HG03378 (cell line): ENCODE data around the gene OLFML2B.

Experiments used
- ATAC-seq: cut with Tn5 transposase; IDR thresholded peaks from one replicate; pipeline ENCODE4 v1.9.1; 2021; ENCODE audit warnings: mild to moderate bottlenecking, moderate library complexity; ENCODE audit not compliant: unreplicated experiment

OLFML2B gene

DNA sequence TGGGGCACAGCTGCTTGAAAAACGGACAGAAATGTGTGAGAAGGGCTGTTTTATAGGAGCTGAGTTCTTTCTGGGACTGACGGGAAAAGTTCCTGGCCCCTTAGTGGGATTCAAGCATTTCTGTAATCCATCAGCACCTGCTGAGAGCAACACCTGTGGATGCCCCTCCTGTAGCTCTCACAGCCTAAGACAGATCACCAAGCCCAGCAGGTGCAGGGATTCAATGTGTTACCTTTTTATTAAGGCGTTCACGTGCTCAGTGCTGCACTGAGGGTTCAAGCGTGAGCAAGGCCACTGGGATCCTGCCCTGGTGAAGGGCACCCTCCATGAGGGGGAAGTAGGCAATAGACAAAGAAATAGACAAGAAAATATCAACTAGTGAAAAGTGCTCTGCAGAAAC, 14.9 kb downstream of the OLFML2B start:
- no peak for ATAC-seq

DNA sequence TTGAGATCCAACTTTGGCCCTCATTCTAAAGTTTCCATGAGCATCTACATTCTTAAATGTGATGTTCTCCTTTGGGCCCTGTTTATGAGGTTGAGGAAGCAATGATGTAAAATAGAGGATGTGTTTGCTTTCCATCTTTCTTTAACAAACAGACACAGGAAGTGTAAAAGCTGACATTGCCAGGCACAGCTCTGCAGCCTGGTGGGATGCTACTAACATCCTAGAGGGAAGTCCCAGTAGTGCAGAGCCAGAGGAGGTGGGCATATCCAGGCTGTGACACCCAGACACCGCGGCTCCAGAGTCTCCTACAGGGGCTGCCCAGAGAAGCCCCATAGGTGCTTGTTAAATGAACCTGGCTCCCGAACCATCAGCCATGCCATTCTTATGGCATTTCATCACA, 16.2 kb downstream of the OLFML2B start:
- ATAC-seq, result no peak

DNA sequence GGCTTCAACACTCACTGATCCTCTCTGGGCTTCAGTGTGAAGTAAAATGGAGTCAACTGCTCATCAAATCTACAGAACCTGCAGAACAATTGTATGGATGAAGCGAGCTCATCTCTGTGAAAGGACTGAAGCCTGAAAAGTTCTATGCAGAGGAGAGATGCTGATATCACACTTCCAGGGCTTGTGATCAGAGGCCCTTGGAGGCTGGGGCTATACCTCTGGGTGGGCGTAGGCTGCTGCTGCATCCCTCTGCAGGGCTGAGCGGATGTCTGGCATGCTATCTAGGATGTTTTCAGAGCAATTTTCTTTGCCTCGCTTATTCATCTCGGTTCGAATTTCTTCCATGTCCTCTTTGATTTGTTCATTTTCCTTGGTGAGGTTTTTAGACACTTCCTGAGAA, 17.6 kb downstream of the OLFML2B start:
- no peak for ATAC-seq

DNA sequence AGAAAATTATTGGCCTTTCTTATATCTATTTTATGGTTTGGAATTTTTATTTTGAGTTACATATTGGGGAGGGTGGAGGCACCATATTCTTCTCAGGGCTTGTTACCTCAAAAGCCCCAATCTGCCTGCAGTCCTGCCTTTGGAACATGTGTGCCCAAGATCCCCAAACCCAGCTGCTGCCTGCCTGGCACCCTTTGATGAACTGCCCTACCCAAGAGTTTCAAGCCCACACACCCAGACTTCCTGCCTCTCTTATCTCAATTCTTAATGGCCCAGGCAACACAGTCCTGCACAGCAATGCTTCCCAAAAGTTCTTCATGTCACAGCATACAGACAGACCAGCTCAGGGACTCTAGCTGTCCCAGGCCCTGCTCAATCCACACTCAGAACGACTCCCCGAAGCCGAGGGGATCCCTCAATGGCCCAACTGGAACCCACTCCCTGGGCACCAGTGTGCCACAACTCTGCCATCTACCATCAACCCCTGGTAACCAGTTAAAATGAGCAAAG, 19.2 kb downstream of the OLFML2B start:
- ATAC-seq, result no peak

DNA sequence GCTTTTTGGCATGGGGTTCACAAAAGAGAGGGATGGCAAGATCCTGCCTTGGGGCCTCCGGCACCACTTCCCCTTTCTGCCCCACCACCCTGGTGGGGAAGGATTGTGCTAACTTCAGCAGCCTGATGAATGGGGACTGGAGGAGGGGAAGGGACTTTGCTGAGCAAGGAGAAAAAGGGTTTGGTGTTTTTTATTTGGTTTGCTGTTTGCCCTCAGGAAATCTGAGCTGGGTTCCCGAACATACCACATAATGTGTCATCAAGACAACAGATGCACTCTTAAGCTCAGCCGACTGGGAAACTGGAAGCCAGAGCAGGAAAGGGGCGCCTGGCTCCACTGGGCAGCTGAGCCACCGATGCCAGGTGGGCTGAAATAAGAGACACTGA, 19.8 kb downstream of the OLFML2B start:
- ATAC-seq, result no peak

DNA sequence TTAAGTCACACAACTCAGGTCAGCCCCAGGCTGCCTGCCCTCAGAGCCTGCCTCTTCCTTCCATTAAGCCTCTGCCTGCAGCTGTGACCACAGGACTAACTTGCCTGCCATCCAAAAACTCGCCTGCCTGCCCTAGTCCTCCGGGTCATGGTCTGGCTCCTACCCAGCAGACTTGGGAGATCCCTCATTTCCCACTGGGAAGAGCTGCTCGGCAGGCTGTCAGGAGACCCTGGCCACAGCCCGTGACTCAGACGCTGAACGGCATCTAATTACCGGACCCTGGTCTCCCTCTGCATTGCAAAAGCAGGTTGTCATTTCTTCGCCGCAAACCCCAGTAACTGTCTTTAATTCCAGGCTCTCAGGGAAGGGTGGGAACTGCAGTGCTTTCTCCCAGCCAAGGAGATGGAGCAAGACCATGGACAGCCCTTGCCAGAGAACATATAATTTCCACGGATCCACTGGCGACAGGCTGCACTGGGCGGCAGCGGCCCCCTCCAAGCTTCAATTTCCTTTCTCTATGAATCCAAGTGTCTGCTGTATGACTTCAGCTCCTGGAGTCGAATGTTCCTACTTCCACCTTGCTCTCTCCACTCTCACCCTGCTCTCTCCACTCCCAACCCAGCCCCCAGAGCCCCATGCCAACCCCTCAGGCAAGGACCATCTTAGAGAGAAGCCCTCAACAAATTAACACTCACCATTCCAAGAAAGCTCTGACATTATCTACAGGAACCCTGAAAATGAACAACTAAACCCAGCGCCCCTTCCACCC, 20.4 kb downstream of the OLFML2B start:
- no peak for ATAC-seq

DNA sequence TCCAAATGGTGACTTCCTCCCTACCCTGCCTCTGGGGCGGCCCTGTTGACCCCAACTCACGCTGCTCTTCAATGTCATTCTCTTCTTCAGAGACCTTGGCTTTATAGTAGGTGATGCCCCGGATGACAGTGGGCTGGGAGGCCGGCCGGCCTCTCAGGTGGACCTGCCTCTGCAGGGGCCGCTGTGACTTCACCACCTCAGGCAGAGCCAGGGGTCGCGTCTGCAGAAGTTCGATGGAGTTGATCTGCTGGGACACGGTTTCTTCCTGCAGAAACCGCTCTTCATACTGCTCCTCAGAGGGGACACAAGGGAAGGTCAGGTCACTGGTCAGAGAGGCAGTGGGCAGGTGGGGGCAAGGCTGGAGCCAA, 23.6 kb downstream of the OLFML2B start:
- ATAC-seq, result no peak

DNA sequence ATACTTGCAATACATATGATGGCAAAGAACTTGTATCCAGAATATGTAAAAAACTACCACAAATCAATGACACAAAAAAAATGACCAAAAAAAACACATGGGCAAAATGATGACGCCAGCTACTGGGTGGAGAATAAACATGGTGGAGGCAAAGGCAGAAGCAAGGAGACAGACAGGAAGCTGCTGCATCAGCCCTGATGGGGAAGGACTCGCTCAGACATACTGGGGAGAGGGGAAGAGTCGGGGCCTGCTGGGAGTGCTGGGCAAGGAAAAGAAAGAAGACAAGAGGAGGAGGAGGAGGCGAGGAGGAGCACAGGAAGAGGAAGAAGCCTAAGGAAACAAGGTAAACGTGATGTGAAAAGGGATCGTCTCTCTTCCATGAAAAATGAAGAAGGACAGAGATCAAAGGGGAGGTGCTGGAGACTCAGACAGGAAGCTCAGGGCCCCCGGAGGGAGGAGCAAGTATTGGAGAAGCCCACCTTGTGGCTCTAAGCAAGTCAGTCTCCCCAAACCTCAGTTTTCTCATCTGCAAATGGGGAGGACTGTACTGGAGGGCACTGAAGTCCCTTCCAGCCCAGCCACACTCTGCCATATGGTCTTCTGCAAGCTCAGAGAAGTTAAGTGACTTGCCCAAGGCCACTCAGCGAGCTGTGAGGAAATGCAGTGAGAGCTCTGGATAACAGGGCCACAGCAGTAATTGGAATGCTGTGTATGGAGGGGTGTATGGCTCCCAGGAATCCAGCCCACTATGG, 24.2 kb downstream of the OLFML2B start:
- no peak for ATAC-seq

DNA sequence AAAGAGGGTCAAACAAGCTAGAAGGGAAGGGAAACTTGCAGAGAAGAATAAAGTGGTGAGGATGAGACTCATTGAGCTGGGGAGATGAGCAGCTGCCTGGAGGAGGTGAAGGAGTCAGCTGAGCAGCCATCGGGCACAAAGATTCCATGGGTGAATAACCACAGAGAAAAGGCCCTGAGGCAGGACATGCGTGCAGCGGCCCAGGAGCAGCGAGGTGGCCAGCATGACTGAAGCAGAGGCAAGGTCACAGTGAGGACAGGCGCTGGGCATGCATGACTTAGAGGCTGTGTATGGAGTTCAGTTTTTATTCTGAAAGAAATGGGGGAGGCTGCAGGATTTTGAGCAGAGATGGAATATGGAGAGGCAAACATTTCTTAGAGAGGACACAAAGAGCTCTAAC, 24.9 kb downstream of the OLFML2B start:
- no peak for ATAC-seq

DNA sequence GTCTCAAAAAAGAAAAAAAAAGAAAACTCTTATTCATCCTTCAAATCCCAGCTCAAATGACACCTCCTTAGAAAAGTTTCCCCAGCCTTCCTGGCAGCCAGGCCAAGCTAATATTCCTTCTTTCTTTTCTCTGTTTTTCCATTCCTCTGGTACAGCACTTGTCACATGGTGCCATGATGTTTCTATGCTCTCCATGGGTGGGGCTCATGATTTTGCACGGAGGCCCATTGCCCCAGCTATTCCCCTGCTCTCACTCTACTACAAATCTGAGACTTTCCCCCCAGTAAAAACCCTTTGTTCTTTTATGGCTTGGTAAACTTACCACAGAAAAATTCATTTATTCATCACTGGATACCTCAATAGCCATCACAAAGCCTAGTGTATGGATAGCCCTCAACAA, 26.5 kb downstream of the OLFML2B start:
- ATAC-seq, result no peak

DNA sequence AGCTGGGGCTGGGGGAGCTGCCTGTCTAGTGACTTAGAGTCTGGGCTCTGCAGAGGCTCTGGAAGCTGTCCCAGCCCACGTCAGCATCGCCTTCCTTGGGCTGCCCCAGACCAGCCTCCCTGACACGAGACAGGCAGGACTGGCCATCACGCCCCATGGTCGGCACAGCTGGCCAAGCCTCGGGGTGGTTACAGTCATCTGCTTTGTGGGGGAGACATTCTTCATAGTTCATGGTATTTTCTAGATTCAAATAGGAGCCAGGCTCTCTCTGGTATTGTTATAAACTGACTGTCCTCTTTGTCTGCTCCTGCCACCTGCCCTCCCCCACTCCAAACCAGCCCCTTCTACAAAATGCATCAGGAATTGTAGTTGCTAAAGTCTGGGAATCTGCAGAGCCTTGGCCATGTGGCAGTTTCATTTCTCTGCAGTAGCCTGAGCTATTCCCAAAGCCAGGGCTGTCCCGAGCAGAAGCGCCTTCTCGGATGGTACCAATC, 29.4 kb downstream of the OLFML2B start:
- ATAC-seq, result no peak

DNA sequence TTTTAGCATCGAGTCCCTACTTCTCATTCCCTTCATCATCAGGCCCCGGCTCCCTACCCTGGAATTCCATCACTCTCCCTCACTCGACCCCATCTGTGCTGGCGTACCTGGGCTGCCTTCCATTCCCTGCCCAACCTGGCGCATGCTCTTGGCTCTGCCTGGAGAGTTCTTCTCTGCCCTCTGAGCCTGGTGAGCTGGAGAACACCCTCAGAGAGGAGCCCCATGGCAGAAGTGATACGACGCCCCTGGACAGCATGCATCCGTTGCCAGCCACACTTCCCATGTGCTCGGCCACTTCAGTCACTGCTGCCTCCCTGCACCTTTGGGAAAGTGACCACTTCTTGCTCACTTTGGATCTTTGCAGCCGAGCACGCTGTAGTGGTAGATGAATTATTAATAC, 30.1 kb downstream of the OLFML2B start:
- no peak for ATAC-seq

DNA sequence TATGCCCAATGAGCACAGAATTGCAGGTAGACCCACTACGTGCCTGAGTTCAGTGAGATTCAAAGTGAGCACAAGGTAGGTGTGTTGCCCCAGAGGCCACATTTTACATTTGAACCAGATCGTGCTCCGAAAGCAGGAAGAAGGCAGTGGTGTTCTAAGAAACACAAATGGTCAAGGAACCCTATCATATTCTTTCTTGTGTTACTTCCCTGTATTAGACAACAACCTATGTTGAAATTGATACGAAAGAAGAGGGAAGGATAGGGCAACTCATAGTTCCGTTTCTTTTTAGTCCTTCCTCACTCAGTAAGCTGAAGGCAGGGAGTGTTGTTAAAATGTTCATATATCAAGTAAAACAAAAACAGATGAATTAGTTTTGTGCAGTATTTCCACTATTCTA, 33.9 kb downstream of the OLFML2B start:
- ATAC-seq, result no peak

DNA sequence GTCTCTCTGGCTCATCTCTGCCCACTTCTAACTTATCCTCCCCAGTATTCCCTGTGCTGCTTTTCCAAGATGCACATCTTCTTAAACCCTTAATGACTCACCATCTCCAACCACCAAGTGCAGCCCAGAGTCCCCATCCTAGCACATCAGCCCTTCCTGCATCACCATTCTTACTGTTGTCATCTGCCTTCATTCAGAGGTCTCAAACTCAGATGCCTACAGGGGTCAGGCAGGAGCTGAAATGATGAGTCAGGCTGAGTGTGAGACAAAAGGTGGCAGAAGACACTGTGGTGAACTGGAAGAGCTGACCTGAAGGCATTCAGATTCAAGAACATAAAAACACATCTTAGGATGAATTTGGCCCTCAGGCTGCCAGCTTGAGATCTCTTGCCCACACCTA, 34.6 kb downstream of the OLFML2B start:
- no peak for ATAC-seq

DNA sequence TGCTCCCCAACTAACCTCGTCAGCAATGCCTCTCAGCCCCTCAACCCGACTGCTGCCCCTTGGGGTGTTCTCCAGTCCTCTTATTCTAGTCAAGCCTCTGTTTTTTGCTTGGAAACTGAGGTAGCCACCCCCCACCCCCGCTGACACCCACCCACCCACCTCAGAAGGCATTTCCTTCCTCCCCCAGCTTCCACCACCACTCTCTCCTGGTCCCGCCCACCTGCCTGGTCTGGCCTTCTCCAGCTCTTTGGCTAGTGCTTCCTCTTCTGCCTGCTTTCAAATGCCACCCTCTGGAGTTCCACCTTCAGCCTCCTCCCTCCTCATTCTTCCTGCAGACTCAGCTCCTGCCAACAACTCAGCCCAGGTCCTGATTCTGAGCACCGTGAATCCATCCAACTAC, 35.3 kb downstream of the OLFML2B start:
- ATAC-seq, result no peak

DNA sequence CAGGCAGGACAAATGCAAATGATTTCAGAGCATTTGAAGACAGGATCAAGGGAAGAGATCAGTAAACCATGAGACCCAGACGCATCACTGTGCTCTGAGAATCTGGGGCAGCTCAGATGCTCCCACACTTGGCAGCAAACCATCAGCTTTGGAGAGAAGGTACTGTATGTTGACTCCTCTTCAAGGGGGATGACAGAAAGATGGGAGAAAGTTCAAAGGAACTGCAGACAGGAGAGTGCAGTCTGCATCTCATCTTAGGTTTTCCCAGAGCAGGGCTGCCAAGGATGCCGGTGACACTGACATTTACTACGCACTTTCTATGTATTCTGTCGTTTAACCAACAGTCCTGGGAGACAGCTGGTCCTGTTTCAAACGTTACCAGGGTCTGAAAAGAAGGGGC, 35.8 kb downstream of the OLFML2B start:
- ATAC-seq, result no peak

DNA sequence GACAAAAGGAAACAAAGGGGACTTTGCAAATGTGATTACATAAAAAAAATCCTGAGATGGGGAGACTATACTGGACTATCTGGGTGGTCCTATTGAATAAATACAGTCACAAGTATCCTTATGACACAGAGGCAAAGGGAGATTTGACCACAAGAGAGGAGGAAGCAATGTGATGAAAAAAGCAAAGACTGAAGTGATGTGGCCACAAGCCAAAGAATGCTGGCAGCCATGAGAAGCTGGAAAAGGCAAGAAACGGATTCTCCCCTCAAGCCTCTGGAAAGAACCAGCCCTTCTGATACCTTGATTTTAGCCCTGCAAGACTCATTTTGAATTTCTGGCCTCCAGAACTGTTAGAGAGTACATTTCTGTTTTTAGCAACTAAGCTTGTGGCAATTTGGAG, 36.4 kb downstream of the OLFML2B start:
- ATAC-seq, result no peak

DNA sequence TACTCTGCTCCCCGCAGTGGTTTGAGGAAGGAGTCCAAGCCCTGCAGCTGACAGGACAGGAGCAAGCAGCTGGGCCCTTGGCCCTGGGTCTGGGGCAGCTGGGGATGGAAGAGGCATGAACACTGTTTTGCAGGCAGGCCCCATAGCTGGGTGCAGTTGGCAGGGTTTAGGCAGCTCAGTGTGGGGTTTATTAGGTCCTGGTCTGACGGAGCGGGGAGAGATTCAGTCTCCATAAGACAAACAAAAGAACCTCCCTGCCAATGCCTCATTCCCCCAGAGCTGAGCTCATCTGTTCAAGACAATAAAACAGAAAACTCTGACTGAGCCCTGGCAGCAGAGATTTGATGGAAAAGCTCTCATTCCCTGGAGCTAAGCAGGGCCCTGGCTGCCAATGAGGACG, 37.3 kb downstream of the OLFML2B start:
- ATAC-seq, result no peak

DNA sequence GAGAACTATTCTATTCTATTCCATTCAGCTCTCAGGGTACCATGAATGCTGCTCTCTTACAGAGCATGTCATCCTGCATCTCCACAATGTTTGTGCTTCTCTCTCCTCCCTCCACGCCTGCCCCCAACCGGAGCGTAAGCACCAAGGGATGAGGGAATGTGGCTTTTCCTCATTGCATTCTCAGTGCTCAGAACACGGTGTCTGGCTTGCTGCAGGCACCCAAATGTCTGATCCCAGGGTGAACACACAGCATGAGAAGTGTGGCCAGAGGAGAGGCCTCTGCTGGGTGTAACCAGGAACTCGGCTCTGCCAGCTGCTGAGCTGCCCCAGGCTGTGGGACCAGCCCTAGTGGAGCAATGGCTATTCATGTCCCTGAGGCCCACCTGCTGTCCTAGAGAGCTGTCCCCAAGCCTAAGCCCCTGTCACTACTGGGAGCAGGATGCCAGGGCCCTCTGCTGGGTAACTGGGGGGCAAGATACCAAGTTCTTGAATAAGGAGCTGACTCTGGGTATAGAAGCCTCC, 38.3 kb downstream of the OLFML2B start:
- ATAC-seq, result no peak

DNA sequence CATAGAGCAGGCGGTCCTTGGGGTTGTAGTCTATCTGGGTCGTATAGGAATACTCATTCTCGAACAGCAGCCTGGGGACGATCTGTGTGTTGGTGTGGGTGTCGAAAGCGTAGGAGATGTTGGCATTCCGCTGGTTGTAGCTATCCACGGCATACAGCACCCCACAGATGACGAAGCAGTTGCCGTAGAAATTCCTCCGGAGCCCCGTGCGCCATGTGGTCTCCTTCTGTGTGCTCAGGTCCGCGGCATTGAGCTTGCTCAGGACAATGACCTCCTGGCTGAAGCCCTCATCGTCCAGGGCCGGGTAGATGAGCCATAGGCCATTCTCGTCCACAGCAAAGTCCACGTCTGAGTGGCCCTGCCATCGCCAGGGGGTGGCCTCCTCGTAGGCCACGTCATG, 39.9 kb downstream of the OLFML2B start:
- no peak for ATAC-seq

DNA sequence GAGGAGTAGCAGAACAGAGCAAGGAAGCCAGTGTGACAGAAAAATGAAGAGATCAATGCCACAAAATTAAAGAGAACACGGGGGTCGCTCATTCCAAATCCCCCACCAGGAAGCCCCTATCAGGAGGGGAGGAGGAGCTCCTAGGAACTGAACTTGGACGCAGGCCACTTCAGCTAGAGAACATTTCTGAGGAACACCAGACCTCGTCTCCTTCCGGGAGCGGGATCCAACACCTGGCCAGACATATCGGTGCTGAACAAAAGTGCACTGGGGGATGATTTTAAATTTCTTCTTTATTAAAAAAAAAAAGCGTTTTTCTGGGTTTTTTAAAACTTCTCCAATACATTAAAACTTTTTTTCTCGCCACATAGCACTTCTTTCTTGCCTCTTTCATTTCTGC, 40.8 kb downstream of the OLFML2B start:
- ATAC-seq, result no peak

DNA sequence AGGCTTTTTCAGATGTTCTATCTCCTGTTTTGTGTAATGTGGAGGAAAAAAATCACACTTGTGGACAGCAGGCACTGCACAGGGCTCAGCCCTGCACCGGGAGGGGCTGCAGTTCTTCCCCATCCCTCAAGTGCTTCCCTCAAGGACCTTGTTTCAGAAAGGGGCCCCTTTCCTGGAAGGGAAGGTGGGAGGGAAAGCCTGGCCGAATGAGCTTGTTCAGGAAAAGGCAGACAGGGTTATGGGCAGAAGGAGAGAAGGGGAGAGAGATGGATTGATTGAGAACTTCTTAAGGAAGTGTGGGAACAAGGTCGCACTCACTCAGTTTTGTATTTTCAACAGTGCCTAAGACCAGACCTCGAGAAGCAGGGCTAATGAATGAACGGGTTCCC, 41.2 kb downstream of the OLFML2B start:
- ATAC-seq, result no peak
